Thyroid gland (tissue), 4 donors: ENCODE data around the gene FKBP1B.

Experiments used
- POLR2A ChIP-seq, 2 donors: fragments of 450-650 bp; IDR thresholded peaks; one replicate each; pipeline ENCODE4 v1.6.1; 2017; ENCODE audit warnings: antibody characterized with exemption in 2 of 2, mild to moderate bottlenecking in 2 of 2, moderate library complexity in 1 of 2
- TF ChIP-seq, protein P1 (sequence below), 6 experiments: fragments of 200-600 bp in 3 of 6; fragments of 450-650 bp in 3 of 6; sonication (generic) in 3 of 6; IDR thresholded peaks; one replicate each; pipeline ENCODE4 v1.5.1; 2016 to 2019; ENCODE audit warnings: antibody characterized with exemption in 6 of 6, mild to moderate bottlenecking in 2 of 6, inconsistent platforms in 1 of 6, moderate library complexity in 1 of 6

DNA sequence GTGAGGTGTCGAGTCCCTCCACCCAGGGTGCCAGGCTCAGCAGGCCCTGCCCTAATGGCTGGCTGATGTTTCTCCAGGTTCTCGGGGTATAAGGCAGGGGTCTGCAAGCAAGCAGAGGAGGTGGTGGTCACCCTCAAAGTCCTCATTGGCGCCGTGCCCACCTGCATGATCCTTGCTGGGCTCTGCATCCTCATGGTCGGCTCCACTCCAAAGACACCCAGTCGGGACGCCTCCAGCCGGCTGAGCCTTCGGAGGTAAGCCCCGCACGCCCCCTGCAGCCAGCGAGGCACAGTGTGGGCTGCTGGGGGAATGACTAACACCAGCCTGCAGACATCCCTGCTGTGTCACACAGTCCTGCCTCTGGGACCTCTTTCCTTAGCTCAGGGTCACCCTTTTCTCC lies 25.5 kb upstream of the FKBP1B start:
- TF ChIP-seq, protein P1, sequence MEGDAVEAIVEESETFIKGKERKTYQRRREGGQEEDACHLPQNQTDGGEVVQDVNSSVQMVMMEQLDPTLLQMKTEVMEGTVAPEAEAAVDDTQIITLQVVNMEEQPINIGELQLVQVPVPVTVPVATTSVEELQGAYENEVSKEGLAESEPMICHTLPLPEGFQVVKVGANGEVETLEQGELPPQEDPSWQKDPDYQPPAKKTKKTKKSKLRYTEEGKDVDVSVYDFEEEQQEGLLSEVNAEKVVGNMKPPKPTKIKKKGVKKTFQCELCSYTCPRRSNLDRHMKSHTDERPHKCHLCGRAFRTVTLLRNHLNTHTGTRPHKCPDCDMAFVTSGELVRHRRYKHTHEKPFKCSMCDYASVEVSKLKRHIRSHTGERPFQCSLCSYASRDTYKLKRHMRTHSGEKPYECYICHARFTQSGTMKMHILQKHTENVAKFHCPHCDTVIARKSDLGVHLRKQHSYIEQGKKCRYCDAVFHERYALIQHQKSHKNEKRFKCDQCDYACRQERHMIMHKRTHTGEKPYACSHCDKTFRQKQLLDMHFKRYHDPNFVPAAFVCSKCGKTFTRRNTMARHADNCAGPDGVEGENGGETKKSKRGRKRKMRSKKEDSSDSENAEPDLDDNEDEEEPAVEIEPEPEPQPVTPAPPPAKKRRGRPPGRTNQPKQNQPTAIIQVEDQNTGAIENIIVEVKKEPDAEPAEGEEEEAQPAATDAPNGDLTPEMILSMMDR (IDR thresholded peaks at IDR 0.05) = no peak
- TF ChIP-seq POLR2A (IDR thresholded peaks at IDR 0.05) = no peak
